ENCODE results near the gene ROBO1.

ROBO1 gene

GRCh38 chr3:78985981-78986380, 781.8 kb downstream of the ROBO1 start:
- DNase-seq (ENCODE audit: low spot score), result no peak

GRCh38 chr3:78979028-78979427, 788.8 kb downstream of the ROBO1 start:
- DNase-seq (ENCODE audit: low spot score), result no peak

DNA sequence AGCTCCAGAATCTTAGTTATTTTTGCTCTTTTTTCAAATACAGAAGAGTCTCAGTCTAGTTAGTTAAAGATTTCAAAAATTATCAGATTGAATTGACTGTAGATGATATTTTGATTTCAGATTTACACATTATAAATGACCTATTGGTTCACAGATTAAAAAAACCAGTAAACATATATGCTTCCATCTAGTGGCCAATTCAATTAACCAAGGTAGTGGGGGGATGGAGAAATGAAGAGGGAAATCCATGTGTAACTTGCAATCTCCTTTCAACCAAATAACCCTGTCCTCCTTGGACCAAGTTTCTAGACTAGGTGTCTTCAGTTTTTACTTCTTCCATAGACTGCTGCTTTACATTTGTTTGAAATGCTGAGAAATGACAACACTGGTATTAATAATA, 789.8 kb downstream of the ROBO1 start:
- DNase-seq (ENCODE audit: low spot score), result no peak

DNA sequence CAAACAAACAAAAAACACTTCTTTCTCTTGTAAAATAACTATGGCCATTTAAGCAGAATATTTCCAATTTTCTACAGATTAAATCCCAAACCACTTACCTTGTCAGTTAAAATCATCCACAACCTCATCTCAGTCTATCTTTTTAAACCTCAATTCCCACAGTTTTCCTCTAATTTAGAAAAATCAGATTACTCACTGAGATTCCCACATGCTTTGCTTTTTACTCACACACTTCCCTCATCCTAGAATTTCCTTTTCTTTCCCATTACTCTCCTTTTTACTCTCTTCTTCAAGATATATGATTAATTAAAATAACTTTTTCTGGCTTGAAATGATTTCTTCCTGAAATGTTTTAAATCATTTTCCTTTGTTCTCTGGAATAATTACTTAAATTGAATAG, 790.7 kb downstream of the ROBO1 start:
- no peak for DNase-seq (ENCODE audit: low spot score)

GRCh38 chr3:78976200-78976599, 791.6 kb downstream of the ROBO1 start:
- DNase-seq (ENCODE audit: low spot score), result no peak

DNA sequence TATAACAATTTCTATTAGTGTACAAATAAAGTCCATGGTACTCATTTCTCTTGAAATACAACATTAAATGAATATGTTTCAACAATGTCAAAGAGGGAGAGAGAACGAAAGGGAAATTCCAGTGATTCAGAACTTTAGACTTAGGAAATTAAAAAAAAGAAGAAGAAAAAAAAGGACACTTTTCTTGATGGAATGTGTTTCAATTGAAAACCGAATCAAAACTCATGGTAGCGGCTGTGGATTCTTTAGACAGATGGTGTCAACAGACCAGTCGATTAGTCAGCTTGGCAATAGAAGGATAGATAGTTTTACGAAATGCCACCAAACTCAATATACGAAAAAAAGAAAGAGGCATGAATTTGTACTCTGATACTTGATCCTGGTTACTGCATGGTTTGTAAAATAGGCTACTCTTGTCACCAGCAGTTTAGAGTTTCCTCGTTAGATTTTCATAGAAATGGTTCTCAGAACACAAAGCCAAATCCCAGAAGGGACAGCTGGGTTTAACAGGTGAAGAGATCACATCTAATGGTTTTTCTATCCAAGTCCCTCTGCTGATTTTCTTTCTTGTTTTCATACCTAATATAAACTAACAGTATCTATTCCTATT, 793.5 kb downstream of the ROBO1 start:
- DNase-seq (ENCODE audit: low spot score), result no peak

DNA sequence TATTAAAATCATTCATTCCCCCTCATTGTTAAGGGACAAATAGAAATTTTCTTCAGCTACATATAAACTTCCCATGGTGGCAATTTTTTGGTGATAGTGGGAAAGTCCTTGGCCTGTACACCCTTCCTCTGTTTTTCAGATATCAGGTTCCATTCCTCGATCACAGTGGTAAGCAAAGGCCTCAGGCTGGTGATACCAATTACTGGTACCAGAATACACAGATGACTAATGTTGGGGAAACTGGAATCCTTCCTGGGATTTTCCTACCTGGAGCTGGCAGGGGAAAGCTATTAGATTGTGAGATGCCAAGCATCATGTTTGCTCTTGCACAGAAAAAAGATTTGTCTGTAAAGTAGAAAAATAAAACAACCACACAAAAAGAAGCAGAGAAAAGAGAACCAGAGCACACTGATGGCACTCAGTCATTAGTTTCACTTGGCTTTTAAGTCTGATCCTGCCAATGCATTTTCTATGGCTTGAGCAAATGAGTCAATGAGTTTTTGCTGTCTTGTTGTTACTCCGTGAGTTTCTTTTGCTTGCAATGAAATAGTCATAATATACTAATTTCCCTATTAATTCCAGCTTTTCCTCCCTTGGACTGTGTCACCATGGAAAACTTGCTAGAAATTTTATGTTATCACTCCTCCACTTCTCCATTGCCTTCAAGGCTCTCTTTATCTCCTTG, 795.0 kb downstream of the ROBO1 start:
- no peak for DNase-seq (ENCODE audit: low spot score)

- DNase-seq (ENCODE audit: low spot score), result no peak
These were observed 797.1 kb downstream of the ROBO1 start for GRCh38 chr3:78970656-78971055.

DNA sequence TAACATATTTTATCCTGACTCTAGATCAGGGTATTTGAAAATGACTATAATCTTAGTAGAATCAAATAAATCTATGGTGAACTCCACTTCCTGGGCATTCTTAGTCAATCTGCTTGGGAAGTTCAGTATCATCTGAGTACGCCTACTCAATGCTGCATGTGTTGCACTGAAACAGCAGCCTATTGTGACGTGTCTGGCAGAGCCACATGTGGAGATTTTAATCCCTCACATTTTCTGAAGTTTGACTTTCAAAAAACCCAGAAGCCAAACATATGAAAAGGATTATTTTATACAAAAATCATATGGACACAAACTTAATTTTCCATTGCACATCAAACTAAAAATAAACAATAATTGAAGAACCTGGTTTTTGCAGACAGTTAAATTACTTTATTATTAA, 798.3 kb downstream of the ROBO1 start:
- DNase-seq (ENCODE audit: low spot score), result no peak

DNA sequence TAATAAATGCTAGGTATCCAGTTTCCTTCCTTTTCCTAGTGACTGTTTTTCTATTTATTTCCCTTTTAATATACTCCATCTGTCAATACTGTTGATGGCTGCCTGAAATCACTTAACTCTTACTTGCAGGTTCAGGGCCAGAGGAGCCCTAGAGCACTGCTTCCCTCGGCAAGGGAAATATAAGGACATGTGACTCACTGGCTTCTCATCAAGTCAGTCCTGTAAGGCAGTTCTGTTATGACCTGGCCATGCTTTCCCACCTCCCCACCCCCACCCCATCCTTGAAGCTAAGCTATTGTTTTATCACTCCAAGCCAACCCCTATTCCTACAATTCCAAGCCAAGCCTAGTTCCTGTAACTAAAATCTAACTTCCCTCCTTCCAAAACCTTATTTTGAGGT, 800.7 kb downstream of the ROBO1 start:
- DNase-seq (ENCODE audit: low spot score), result no peak

DNA sequence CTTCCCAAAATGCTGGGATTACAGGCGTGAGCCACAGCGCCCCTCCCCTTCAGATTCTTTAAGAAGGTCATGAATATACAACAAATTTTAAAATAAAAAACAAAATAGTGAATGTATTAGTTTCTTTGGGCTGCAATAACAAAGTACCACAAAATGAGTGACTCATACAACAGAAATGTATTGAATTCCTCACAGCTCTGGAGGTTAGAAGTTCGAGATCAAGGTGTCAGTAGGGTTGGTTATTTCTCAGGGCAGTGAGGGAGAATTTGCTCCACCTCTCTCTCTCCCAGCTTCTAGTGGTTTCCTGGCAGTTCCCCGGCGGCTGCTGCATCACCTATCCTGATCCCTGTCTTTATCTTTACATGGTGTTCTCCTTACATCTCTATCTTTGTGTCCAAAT, 804.0 kb downstream of the ROBO1 start:
- no peak for DNase-seq (ENCODE audit: low spot score)

- DNase-seq (ENCODE audit: low spot score), result no peak
These were observed 810.3 kb downstream of the ROBO1 start for GRCh38 chr3:78957456-78957855.

DNA sequence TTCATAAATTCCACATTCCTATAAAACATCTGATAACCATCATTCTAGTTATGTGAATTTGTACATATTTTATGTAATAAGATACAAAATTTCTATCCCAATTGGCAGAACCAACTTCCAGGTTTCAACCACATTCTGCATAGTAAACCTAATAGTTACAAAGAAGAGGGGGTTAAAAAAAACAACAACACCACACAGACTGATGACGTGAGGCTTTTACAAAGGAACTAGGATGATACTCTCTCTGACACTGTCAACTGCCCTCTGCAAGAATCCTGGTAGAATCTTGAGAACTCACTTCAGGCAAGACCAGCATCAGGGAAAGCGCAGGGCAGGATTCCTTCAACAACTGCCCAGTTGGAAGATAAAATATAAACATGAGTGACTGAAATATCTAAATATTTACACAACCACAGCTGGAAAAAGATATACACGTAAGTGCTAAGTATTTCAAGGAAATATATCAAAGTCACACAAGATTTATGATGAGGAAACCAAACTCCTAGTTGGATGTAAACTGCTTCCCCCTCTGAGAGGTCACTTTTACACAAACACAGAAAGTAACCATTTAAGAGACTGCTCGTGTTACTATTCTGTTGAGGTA, 816.4 kb downstream of the ROBO1 start:
- DNase-seq (ENCODE audit: low spot score), result no peak

DNA sequence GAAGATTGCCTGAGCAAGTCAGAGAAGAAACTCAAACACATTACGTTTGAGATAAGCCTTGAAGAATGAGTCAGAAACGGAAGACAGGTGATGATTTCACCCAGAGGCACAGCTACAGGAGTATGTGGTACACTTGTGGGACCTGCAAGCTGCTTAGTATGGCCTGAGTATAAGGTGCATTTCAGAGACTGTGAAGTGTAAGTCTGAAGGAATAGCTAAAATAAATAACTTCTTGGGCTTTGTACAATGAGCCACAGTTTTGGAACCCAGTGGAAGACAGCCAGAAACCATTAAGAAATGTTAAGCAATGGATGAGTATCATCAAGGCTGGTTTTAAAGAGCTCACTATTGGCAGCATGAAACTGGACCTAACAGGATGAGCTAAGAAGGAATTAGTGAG, 826.2 kb downstream of the ROBO1 start:
- no peak for DNase-seq (ENCODE audit: low spot score)

- no peak for DNase-seq (ENCODE audit: low spot score)
These were observed 827.2 kb downstream of the ROBO1 start for GRCh38 chr3:78940626-78941025.

DNA sequence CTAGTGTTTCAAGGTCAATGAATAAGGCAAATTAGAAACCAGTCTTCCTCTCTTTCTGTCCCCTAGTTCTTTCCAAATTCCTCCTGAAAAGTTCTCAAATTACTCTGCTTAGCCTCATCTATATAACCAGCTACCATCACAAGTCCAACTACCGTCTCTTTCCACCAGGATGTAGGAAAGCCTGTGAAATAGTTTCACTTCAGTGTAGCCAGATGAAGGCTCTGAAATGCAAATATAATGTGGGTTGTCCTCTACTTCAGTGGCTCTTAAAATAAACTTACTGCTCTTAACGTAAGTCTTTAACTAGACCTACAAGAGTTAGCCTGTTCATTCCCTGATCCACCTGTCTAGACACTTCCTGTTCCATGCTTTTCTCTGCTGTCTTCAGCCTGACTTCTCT, 827.7 kb downstream of the ROBO1 start:
- DNase-seq (ENCODE audit: low spot score), result no peak

GRCh38 chr3:78937475-78937874, 830.3 kb downstream of the ROBO1 start:
- no peak for DNase-seq (ENCODE audit: low spot score)

DNA sequence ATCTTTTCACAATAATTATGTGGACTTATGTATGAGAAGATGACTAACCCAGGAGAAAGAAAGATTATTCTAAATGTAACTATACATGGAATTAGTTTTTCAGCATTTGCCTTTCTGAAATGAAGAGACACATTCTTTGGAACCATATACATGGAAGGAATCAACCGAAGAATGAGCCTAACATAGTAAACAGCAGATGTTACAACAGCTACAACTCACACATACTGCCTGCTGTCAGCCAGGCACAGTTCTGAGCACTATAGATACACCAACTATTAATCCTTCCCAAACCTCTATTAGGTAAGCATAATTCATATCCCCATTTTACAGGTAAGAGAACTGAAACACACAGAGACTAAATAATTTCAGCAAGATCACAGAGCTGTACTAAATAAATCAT, 840.0 kb downstream of the ROBO1 start:
- no peak for DNase-seq (ENCODE audit: low spot score)

GRCh38 chr3:78926523-78926922, 841.3 kb downstream of the ROBO1 start:
- DNase-seq (ENCODE audit: low spot score), result no peak

DNA sequence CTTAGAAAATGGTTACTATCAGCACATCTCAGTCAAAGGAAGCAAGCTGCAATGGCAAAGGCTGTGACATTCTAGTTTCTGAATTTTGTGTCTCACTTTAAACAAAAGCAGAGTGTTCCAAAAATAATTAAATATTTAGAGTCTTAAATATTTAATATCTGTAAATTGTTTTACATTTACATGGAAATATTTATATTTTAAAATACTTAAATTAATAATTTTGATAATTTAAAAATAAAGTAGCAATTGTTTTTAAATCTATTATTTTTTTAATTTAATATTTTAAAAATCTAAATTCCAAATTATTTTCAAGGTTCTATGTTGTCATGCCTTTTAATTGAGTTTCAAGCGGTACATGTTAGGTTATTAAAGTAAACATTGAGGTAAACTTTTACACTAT, 843.1 kb downstream of the ROBO1 start:
- DNase-seq (ENCODE audit: low spot score), result no peak

GRCh38 chr3:78919021-78919755, 848.6 kb downstream of the ROBO1 start:
- no peak for DNase-seq (ENCODE audit: low spot score)

DNA sequence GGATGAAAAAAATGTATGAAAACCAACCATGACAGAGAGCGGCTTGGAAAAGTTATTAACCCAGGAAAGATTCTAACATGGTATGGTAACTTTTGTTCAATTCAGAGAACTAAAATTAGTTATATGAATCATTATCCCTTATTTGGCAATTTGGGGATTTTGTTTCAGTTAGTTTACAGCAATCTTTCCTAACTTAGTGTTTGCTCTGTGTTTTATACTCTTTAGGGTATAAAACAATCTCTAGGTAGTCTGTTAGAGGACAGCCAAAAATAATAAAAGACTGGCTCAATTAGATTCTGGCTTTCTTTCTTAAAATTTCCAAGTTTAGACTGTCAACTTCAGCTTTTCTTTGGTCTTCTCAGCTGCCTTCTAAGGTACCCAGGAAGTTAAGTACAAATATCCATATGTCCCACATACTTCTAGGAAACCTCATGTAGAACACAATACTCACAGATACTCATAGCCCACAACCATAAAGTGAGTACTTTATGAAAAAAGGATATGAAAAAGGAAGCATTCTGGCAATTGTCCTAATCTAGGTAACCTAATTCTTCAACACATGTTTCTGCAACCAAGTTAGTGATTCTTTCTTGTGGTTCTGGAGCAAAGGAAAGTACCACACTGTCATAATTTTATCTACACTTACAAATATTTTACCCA, 849.3 kb downstream of the ROBO1 start:
- no peak for DNase-seq (ENCODE audit: low spot score)

All from SK-N-DZ (cell line).